ENCODE data around the gene SNX5. TPM values are rescaled to one million over a fixed set of nuclear protein-coding genes. Genes with fewer than 3 reads are reported as not detected.

SNX5 gene
- total RNA-seq, 1 donor from 2014 or later, result 82.5 TPM

DNA sequence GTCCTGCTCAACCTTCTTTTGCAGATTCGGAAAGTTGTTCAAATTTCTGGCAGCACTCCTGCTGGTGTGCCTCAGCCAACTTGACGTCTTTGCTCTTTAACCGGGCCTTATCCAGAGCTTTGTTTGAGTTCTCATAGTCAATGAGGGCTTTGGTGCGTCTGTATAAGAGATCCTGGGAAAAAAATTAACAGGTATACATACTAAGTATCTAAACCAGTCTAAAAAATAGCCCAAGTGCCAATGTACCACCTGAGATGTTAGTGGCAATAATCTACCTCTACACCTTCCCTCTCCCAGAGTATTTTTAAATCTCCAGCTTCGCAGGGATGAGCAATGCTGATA lies 21.1 kb downstream of the SNX5 start:
- H3K27me3 Mint-ChIP-seq (ENCODE audit: low read depth), result no peaks in the 10 kb centered on the region
- TF ChIP-seq, protein P1, sequence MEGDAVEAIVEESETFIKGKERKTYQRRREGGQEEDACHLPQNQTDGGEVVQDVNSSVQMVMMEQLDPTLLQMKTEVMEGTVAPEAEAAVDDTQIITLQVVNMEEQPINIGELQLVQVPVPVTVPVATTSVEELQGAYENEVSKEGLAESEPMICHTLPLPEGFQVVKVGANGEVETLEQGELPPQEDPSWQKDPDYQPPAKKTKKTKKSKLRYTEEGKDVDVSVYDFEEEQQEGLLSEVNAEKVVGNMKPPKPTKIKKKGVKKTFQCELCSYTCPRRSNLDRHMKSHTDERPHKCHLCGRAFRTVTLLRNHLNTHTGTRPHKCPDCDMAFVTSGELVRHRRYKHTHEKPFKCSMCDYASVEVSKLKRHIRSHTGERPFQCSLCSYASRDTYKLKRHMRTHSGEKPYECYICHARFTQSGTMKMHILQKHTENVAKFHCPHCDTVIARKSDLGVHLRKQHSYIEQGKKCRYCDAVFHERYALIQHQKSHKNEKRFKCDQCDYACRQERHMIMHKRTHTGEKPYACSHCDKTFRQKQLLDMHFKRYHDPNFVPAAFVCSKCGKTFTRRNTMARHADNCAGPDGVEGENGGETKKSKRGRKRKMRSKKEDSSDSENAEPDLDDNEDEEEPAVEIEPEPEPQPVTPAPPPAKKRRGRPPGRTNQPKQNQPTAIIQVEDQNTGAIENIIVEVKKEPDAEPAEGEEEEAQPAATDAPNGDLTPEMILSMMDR (IDR thresholded peaks at IDR 0.05), result no peak
- peaks cover 60% of the 10 kb centered on the region for H3K36me3 Mint-ChIP-seq (ENCODE audit: low read depth)
- H3K9me3 Mint-ChIP-seq (ENCODE audit: low read depth), result no peaks in the 10 kb centered on the region
- H3K27ac Mint-ChIP-seq (ENCODE audit: unreplicated experiment), result no peak overlapping the region
- no peak overlapping the region for H3K4me3 Mint-ChIP-seq (ENCODE audit: unreplicated experiment)
- peaks cover 4% of the 10 kb centered on the region for H3K4me1 Mint-ChIP-seq (ENCODE audit: low read depth)
- DNase-seq (ENCODE audit: low spot score), result no peak

DNA sequence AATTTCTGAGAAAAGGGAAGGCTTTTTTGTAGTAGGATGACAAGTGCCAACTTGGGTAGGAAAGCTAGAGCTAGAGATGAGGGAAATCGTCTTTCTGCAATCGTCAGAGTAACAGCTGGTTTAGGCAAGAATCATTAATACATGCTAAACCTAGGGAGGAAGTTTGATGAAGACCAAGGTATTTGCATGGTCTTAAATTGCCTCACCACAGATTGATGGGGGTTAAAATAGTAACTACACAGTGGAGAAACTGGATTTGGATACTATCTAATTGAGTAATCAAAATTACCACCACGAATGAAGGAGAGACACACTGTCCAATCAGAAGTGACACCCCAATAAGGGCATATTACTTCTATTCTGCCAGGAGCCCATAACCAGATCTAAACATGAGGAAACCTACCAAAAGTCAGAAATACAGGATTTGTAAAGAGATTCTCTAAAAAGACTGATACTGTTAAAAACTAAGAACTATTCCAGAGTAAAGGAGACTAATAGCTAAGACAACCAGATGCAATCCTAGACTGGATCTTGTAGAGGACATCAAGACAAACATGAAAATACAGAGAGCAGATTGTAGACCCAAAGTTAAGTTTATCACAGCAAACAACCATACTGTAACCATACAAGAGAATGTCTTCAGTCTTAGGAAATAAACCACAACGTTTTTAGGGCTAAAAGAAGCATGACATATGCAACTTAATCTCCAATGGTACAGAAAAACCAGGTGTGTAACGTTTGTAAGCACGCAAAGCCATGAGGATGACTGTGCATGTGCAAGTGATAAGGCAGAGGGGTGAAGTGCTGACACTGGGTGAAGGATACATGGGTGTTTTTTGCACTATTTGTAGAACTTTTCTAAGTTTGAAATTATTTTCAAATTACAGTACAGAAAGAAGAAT lies 21.8 kb downstream of the SNX5 start:
- Mint-ChIP-seq H3K27me3 (ENCODE audit: low read depth) (no peaks in the 10 kb centered on the region), H3K9me3 (ENCODE audit: low read depth) (no peaks in the 10 kb centered on the region), H3K36me3 (ENCODE audit: low read depth) (peaks cover 62% of the 10 kb centered on the region), H3K4me1 (ENCODE audit: low read depth) (peaks cover 4% of the 10 kb centered on the region), H3K27ac (ENCODE audit: unreplicated experiment) (peak overlapping the region; percentile 4), H3K4me3 (ENCODE audit: unreplicated experiment) (no peak overlapping the region)
- TF ChIP-seq, protein P1 (IDR thresholded peaks at IDR 0.05), result no peak
- DNase-seq (ENCODE audit: low spot score), result no peak

DNA sequence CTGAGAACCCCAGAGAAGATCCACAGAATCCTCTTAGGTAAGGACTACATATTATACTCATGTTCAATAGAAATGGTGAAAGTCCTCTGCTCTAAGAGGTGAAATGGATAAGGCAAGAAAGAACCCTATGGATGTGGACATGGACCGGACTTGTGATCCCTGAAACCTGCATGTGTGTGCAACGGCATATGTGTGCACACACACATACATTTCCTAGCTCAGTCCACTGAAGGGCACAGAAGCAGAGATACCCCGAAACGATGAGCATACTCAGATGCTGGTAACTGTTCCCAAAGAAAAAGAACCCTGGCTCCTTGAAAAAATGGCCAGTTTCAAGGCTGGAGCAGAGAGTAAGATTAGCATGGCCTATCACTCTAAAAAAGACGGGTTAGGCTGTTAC lies 22.6 kb downstream of the SNX5 start:
- H3K9me3 Mint-ChIP-seq (ENCODE audit: low read depth), result no peaks in the 10 kb centered on the region
- TF ChIP-seq, protein P1 (IDR thresholded peaks at IDR 0.05), result no peak
- H3K27ac Mint-ChIP-seq (ENCODE audit: unreplicated experiment), result no peak overlapping the region
- no peak overlapping the region for H3K4me3 Mint-ChIP-seq (ENCODE audit: unreplicated experiment)
- DNase-seq (ENCODE audit: low spot score), result no peak
- peaks cover 7% of the 10 kb centered on the region for H3K4me1 Mint-ChIP-seq (ENCODE audit: low read depth)
- no peaks in the 10 kb centered on the region for H3K27me3 Mint-ChIP-seq (ENCODE audit: low read depth)
- peaks cover 64% of the 10 kb centered on the region for H3K36me3 Mint-ChIP-seq (ENCODE audit: low read depth)

DNA sequence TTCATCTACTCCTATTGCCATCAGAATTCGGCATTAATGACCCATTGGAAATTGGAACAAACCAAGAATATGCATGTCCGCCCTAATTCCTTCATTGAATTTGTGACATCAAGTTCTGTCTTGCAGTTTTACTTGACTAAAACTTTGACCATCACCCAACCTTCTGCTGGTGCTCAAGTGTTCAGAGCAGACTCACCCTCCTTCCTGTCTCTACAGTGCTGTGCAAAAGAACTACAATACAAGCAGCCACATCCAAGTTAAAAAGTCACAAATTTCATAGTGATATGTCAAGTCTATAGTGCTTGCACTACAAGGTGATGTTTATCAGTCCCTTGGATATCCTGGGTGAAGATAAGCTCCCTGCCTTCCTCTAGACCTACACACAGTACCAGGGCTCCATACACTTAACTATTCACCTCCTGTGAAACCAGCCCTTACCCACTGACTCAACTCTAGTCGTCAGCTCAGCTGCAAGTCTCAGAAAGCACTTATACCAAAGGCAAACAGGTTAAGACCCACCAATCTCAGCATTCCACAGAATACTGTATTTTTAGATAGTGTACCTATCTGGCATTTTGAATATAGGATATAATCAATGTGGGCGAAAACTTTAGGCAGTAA lies 23.6 kb downstream of the SNX5 start:
- H3K27me3 Mint-ChIP-seq (ENCODE audit: low read depth), result no peaks in the 10 kb centered on the region
- H3K36me3 Mint-ChIP-seq (ENCODE audit: low read depth), result peaks cover 65% of the 10 kb centered on the region
- H3K4me1 Mint-ChIP-seq (ENCODE audit: low read depth), result peaks cover 18% of the 10 kb centered on the region
- H3K4me3 Mint-ChIP-seq (ENCODE audit: unreplicated experiment), result no peak overlapping the region
- TF ChIP-seq, protein P1 (IDR thresholded peaks at IDR 0.05), result no peak
- no peak overlapping the region for H3K27ac Mint-ChIP-seq (ENCODE audit: unreplicated experiment)
- H3K9me3 Mint-ChIP-seq (ENCODE audit: low read depth), result no peaks in the 10 kb centered on the region
- DNase-seq (ENCODE audit: low spot score), result no peak

DNA sequence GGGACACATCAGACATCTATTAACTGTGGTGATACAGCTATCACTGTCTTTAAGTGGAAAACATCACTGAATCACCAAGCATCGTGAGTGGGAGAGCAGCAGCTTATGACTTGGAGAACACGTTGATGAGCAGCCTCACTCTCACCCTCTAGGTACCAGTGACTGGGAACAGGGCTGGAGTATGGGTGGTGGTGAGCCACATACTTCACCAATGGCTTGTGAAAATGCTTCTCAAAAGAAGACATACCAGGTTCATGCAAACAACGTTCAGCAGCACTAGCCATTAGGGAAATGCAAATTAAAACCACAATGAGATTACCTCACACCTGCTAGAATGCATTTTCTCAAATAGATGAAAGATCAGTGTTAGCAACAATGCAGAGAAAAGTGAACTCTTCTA lies 25.3 kb downstream of the SNX5 start:
- no peaks in the 10 kb centered on the region for H3K27me3 Mint-ChIP-seq (ENCODE audit: low read depth)
- H3K4me3 Mint-ChIP-seq (ENCODE audit: unreplicated experiment), result no peak overlapping the region
- no peak for DNase-seq (ENCODE audit: low spot score)
- peaks cover 52% of the 10 kb centered on the region for H3K36me3 Mint-ChIP-seq (ENCODE audit: low read depth)
- H3K9me3 Mint-ChIP-seq (ENCODE audit: low read depth), result no peaks in the 10 kb centered on the region
- no peak overlapping the region for H3K27ac Mint-ChIP-seq (ENCODE audit: unreplicated experiment)
- TF ChIP-seq, protein P1 (IDR thresholded peaks at IDR 0.05), result no peak
- H3K4me1 Mint-ChIP-seq (ENCODE audit: low read depth), result peaks cover 34% of the 10 kb centered on the region

Measured in chondrocyte (in vitro differentiated cells).